Testis (tissue), 3 donors: ENCODE results near the gene TNFSF13. TPM values are rescaled to one million over a fixed set of nuclear protein-coding genes. Genes with fewer than 3 reads are reported as not detected.

Experiments used
- DNase-seq: peaks from one replicate; pipeline ENCODE4 v3.0.0-alpha.2; 2019
- H3K27ac ChIP-seq, 2 donors: fragments of 200-600 bp; sonication (generic); one replicate each; pipeline ENCODE4 v1.5.1; 2019
- H3K27me3 ChIP-seq: fragments of 200-600 bp; sonication (generic); one replicate; pipeline ENCODE4 v1.5.1; 2019
- H3K36me3 ChIP-seq: fragments of 200-600 bp; sonication (generic); one replicate; pipeline ENCODE4 v1.5.1; 2017; ENCODE audit warnings: low read depth; ENCODE audit errors: missing control alignments
- H3K4me1 ChIP-seq: fragments of 200-600 bp; sonication (generic); one replicate; pipeline ENCODE4 v1.5.1; 2019
- H3K4me3 ChIP-seq, 2 donors: fragments of 200-600 bp; sonication (generic); one replicate each; pipeline ENCODE4 v1.5.1; 2017 to 2019
- H3K9me3 ChIP-seq: fragments of 200-600 bp; sonication (generic); one replicate; pipeline ENCODE4 v1.5.1; 2017
- CTCF ChIP-seq, 3 experiments: fragments of 450-650 bp in 2 of 3; fragments of 200-600 bp in 1 of 3; sonication (generic) in 1 of 3; IDR thresholded peaks; one replicate each; pipeline ENCODE4 v1.5.1; 2016 to 2019; ENCODE audit warnings: antibody characterized with exemption in 3 of 3, mild to moderate bottlenecking in 2 of 3, moderate library complexity in 1 of 3
- POLR2A ChIP-seq: fragments of 450-650 bp; IDR thresholded peaks from one replicate; pipeline ENCODE4 v1.6.1; 2017; ENCODE audit warnings: antibody characterized with exemption, mild to moderate bottlenecking, moderate library complexity
- WGBS, 2 donors: methylation state at CpG; one replicate each; pipeline ENCODE4 v1.1.5; 2018; 5-methylcytosine and 5-hydroxymethylcytosine counted together
- intact Hi-C: fragments of 100-400 bp; cut with DNase I; formaldehyde crosslinking; loops from one replicate; pipeline ENCODE4 v1.15.1; 2023; ENCODE audit warnings: low total_unique reads
- polyA plus RNA-seq: library from polyadenylated mRNA; stranded (reverse); fragments of 350-450 nt; fragmentation: Illumina TruSeq; extraction: RNeasy Lipid Tissue Mini Kit (QIAGEN cat#74804); gene quantifications from one replicate; pipeline ENCODE4 v1.2.3, GENCODE V29; 2014; ENCODE audit warnings: low read depth, low replicate concordance; ENCODE audit not compliant: insufficient read depth
- total RNA-seq, 2 donors: library from RNA; depleted of rRNA; stranded (reverse); fragments of >200 nt; gene quantifications; one replicate each; pipeline ENCODE4 v1.2.3, GENCODE V29; 2016

The TNFSF13 gene
- total and polyA plus RNA-seq, 3 donors from 2014 or later: 1.2 to 11.5 (median 5.1) TPM

GRCh38 chr17:7555320-7555948, 3.1 kb upstream of the TNFSF13 start:
- Histone ChIP-seq H3K9me3 (no peaks in the 10 kb centered on the region), H3K27ac (no peak overlapping the region), H3K36me3 (no peaks in the 10 kb centered on the region), H3K4me1 (peaks cover 31% of the 10 kb centered on the region), H3K27me3 (no peaks in the 10 kb centered on the region), H3K4me3 (no peak overlapping the region)
- 74 to 77% methylated on average over 10 of the region's 10 CpGs for WGBS, 2 donors
- no peak for TF ChIP-seq CTCF (IDR thresholded peaks at IDR 0.05)
- TF ChIP-seq POLR2A: no peak
- DNase-seq: no peak
- intact Hi-C loops: loop anchor here (5.0 kb wide), 1 partner anchor 43 kb away; no protein-coding TSS in a partner anchor

- no peaks in the 10 kb centered on the region for H3K36me3 ChIP-seq
- no peak overlapping the region for H3K27ac ChIP-seq
- H3K4me1 ChIP-seq: peaks cover 36% of the 10 kb centered on the region
- no peak overlapping the region for H3K4me3 ChIP-seq
- no peaks in the 10 kb centered on the region for H3K9me3 ChIP-seq
- H3K27me3 ChIP-seq: no peaks in the 10 kb centered on the region
- intact Hi-C loops: loop anchor here (5.0 kb wide), 1 partner anchor 44 kb away; no protein-coding TSS in a partner anchor
- 77 to 85% methylated on average over 9 to 12 of the region's 12 CpGs for WGBS, 2 donors
- TF ChIP-seq POLR2A (no peak), CTCF (IDR thresholded peaks at IDR 0.05) (no peak)
- DNase-seq: no peak
These were observed 1.9 kb upstream of the TNFSF13 start for GRCh38 chr17:7556627-7557026.

GRCh38 chr17:7557147-7557764, 1.3 kb upstream of the TNFSF13 start:
- Histone ChIP-seq H3K4me3 (no peak overlapping the region), H3K27ac (peak overlapping the region; percentile 86 to 92), H3K36me3 (no peaks in the 10 kb centered on the region), H3K9me3 (no peaks in the 10 kb centered on the region), H3K4me1 (peaks cover 36% of the 10 kb centered on the region), H3K27me3 (no peaks in the 10 kb centered on the region)
- TF ChIP-seq CTCF (IDR thresholded peaks at IDR 0.05) (no peak), POLR2A (no peak)
- WGBS, 2 donors: 45 to 55% methylated on average over 14 to 19 of the region's 19 CpGs
- intact Hi-C loops: loop anchor here (5.0 kb wide), 1 partner anchor 45 kb away; no protein-coding TSS in a partner anchor
- no peak for DNase-seq

GRCh38 chr17:7557775-7558543, 591 bp upstream of the TNFSF13 start:
- Histone ChIP-seq H3K4me1 (peaks cover 43% of the 10 kb centered on the region), H3K27me3 (no peaks in the 10 kb centered on the region), H3K9me3 (no peaks in the 10 kb centered on the region), H3K36me3 (no peaks in the 10 kb centered on the region), H3K4me3 (no peak overlapping the region), H3K27ac (peak overlapping the region; percentile 86 to 92)
- intact Hi-C loops: loop anchor here (5.0 kb wide), 1 partner anchor 46 kb away; no protein-coding TSS in a partner anchor
- TF ChIP-seq POLR2A (no peak), CTCF (IDR thresholded peaks at IDR 0.05) (no peak)
- peak; percentile 81 for DNase-seq
- 27 to 30% methylated on average over 21 of the region's 21 CpGs for WGBS, 2 donors
